BLaER1 (cell line): ENCODE data around the gene ABCC9.
"Not testable (repeated sequence)": the region's sequence is repeated elsewhere in the genome, so short reads cannot be mapped to it uniquely, and the experiment has no call there.

ENCODE experiments used
- H3K27ac ChIP-seq: shearing (Covaris generic); formaldehyde crosslinking; 2 replicates; pipeline ENCODE4 v1.8.1; 2022
- H3K27me3 ChIP-seq: shearing (Covaris generic); formaldehyde crosslinking; 2 replicates; pipeline ENCODE4 v1.8.1; 2022
- H3K36me3 ChIP-seq: shearing (Covaris generic); formaldehyde crosslinking; 2 replicates; pipeline ENCODE4 v1.8.1; 2022
- H3K4me1 ChIP-seq: shearing (Covaris generic); formaldehyde crosslinking; 2 replicates; pipeline ENCODE4 v1.8.1; 2022
- H3K4me2 ChIP-seq: shearing (Covaris generic); formaldehyde crosslinking; 2 replicates; pipeline ENCODE4 v1.8.1; 2022
- H3K4me3 ChIP-seq: shearing (Covaris generic); formaldehyde crosslinking; 2 replicates; pipeline ENCODE4 v1.8.1; 2022
- H3K9ac ChIP-seq: shearing (Covaris generic); formaldehyde crosslinking; 2 replicates; pipeline ENCODE4 v1.8.1; 2022
- H3K9me3 ChIP-seq: shearing (Covaris generic); formaldehyde crosslinking; 2 replicates; pipeline ENCODE4 v1.8.1; 2022
- H4K20me1 ChIP-seq: shearing (Covaris generic); formaldehyde crosslinking; 2 replicates; pipeline ENCODE4 v1.8.1; 2022
- Cebpa-rat ChIP-seq: shearing (Covaris generic); IDR thresholded peaks from 2 replicates; pipeline ENCODE4 v1.8.1; 2022

Gene ABCC9

GRCh38 chr12:21801522-21802288 lies 139.5 kb downstream of the ABCC9 start:
- no peaks in the 10 kb centered on the region for H3K36me3 ChIP-seq
- no peak overlapping the region for H3K4me3 ChIP-seq
- no peak overlapping the region for H3K27ac ChIP-seq
- no peaks in the 10 kb centered on the region for H3K4me1 ChIP-seq
- H3K9ac ChIP-seq: no peak overlapping the region
- no peaks in the 10 kb centered on the region for H4K20me1 ChIP-seq
- H3K9me3 ChIP-seq: no peaks in the 10 kb centered on the region
- H3K4me2 ChIP-seq: no peak overlapping the region
- no peak for TF ChIP-seq Cebpa-rat
- no peaks in the 10 kb centered on the region for H3K27me3 ChIP-seq

GRCh38 chr12:21800011-21800410 lies 141.2 kb downstream of the ABCC9 start:
- H3K4me3 ChIP-seq: no peak overlapping the region
- no peaks in the 10 kb centered on the region for H4K20me1 ChIP-seq
- no peak for TF ChIP-seq Cebpa-rat
- H3K36me3 ChIP-seq: no peaks in the 10 kb centered on the region
- H3K9me3 ChIP-seq: no peaks in the 10 kb centered on the region
- H3K4me2 ChIP-seq: no peak overlapping the region
- H3K9ac ChIP-seq: no peak overlapping the region
- H3K4me1 ChIP-seq: no peaks in the 10 kb centered on the region
- no peaks in the 10 kb centered on the region for H3K27me3 ChIP-seq
- no peak overlapping the region for H3K27ac ChIP-seq

- Histone ChIP-seq H4K20me1 (no peaks in the 10 kb centered on the region), H3K4me3 (no peak overlapping the region)
Measured at GRCh38 chr12:21797539-21797938, 143.7 kb downstream of the ABCC9 start.

DNA sequence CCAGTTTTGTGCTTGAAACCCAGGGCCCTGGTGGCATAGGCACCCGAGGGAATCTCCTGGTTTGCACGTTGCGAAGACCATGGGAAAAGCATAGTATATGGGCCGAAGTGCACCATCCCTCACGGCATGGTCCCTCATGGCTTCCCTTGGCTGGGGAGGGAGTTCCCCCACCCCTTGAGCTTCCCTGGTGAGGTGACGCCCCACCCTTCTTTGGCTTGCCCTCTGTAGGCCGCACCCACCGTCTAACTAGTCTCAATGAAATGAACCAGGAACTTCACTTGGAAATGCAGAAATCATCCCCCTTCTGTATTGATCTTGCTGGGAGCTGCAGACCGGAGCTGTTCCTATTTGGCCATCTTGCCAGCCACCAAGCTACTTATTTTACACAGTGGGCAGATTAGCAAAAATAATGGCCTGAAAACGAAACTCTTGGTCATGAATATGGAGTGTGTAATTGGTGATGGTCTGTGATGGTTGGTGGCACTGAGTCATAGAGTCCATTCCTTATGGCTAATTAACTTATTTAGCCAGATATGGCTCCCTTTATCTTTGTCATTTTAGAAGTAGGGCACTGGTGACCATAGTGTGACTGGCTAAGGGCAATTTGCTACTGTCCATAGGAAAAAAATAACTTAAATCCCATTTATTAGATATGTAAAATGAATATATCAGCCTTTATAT lies 145.4 kb downstream of the ABCC9 start:
- no peaks in the 10 kb centered on the region for H3K36me3 ChIP-seq
- H3K9ac ChIP-seq: no peak overlapping the region
- no peak for TF ChIP-seq Cebpa-rat
- no peak overlapping the region for H3K4me3 ChIP-seq
- H3K9me3 ChIP-seq: no peaks in the 10 kb centered on the region
- no peaks in the 10 kb centered on the region for H3K4me1 ChIP-seq
- no peaks in the 10 kb centered on the region for H4K20me1 ChIP-seq
- H3K27me3 ChIP-seq: no peaks in the 10 kb centered on the region
- H3K4me2 ChIP-seq: no peak overlapping the region
- H3K27ac ChIP-seq: no peak overlapping the region

More at GRCh38 chr12:21797539-21797938, 143.7 kb downstream of the ABCC9 start:
- Histone ChIP-seq H3K27ac (no peak overlapping the region), H3K9me3 (no peaks in the 10 kb centered on the region), H3K27me3 (no peaks in the 10 kb centered on the region), H3K9ac (no peak overlapping the region), H3K4me1 (no peaks in the 10 kb centered on the region), H3K4me2 (no peak overlapping the region), H3K36me3 (no peaks in the 10 kb centered on the region)
- no peak for TF ChIP-seq Cebpa-rat

DNA sequence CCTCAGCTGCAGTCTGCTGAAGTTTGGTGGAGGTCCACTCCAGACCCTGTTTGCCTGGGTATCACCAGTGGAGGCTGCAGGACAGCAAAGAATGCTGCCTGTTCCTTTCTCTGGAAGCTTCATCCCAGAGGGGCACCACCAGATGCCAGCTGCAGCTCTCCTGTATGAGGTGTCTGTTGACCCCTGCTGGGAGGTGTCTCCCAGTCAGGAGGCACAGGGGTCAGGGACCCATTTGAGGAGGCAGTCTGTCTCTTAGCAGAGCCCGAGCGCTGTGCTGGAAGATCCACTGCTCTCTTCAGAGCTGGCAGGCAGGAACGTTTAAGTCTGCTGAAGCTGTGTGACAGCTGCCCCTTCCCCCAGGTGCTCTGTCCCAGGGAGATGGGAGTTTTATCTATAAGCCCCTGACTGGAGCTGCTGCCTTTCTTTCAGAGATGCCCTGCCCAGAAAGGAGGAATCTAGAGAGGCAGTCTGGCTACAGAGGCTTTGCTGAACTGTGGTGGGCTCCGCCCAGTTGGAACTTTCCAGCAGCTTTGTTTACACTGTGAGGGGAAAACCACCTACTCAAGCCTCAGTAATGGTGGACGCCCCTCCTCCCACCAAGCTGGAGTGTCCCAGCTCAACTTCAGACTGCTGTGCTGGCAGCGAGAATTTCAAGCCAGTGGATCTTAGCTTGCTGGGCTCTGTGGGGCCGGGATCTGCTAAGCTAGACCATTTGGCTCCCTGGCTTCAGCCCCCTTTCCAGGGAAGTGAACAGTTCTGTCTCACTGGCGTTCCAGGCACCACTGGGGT lies 146.2 kb downstream of the ABCC9 start:
- H3K9me3 ChIP-seq, H3K4me3 ChIP-seq, H3K27ac ChIP-seq, H3K4me1 ChIP-seq, H3K9ac ChIP-seq, H4K20me1 ChIP-seq, H3K36me3 ChIP-seq, H3K27me3 ChIP-seq, H3K4me2 ChIP-seq: not testable (repeated sequence)

DNA sequence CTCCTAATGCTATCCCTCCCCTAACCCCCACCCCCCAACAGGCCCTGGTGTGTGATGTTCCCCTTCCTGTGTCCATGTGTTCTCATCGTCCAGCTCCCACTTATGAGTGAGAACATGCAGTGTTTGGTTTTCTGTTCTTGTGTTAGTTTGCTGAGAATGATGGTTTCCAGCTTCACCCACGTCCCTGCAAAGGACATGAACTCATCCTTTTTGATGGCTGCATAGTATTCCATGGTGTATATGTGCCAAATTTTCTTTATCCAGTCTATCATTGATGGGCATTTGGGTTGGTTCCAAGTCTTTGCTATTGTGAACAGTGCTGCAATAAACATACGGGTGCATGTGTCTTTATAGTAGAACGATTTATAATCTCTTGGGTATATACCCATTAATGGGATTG lies 151.5 kb downstream of the ABCC9 start:
- not testable (repeated sequence) for H3K9ac ChIP-seq, H3K4me3 ChIP-seq, H3K4me2 ChIP-seq, H3K36me3 ChIP-seq, H3K4me1 ChIP-seq, H4K20me1 ChIP-seq, H3K9me3 ChIP-seq, H3K27ac ChIP-seq, H3K27me3 ChIP-seq

DNA sequence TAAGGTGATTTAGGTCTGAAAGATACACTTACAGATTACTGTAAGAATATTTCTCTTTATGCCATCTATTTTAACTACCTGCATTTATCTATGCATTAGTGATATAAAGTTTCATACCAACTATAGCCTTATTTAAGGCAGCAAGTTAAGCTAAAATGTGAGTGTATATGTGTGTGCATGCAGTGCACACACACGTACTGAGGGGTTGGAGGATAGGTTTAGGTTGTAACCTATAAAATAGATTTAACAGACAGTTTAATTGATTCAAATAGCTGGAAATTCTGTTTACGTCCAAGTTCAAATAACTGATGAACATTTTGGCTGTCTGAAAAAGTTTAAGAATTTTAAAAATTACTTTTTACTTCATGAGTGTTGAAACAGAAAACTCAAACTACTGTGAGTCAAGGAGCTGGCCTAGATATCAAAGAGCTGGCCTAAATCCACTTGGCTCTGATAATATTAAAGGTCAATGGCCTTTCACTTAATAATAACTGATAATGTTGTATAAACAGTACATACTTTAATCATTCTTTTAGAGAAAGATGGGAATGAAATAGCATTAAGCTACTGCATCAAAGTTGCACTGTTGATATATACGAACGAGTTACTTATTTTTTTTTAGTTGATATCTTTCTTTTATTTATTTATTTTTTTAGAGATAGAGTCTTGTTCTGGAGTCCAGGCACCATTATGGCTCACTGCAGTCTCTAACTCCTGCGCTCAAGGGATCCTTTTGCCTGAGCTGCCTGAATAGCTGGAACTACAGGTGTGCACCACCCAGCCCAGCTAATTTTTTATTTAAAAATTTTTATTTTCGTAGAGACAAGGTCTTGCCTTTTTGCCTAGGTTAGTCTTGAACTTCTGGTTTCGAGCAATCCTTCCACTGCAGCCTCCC lies 152.9 kb downstream of the ABCC9 start:
- Histone ChIP-seq H3K9me3 (no peaks in the 10 kb centered on the region; the same call in 1 of the 2 replicates), H3K9ac (no peak overlapping the region), H3K36me3 (no peaks in the 10 kb centered on the region), H3K4me3 (no peak overlapping the region), H3K27me3 (no peaks in the 10 kb centered on the region), H4K20me1 (no peaks in the 10 kb centered on the region), H3K4me1 (no peaks in the 10 kb centered on the region), H3K27ac (no peak overlapping the region), H3K4me2 (no peak overlapping the region)
- no peak for TF ChIP-seq Cebpa-rat

DNA sequence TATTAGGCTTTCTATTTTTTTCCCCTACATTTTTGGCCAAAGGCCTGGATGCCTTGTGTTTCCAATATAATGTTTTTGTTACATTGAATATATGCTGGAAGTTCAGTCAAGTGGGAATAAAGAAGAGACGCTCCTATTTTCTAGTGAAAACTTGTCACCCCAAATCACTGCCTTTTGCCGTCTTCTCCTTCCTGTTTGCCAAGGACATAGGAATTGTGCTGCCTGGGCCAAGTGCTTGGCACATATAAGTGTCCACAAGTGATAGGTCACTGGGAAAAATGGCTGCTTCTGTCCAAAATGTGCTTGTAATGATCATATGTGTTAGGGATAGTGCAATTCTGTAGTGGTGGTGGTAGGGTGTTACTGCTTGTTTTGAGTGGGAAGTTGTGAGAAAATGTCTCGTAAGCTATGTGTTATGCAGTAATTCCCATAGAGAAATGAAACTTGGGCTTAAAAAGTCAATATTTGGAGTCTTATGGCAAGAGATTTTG lies 155.1 kb downstream of the ABCC9 start:
- H3K4me2 ChIP-seq: no peak overlapping the region
- H3K27me3 ChIP-seq: no peaks in the 10 kb centered on the region
- no peak overlapping the region for H3K4me3 ChIP-seq
- TF ChIP-seq Cebpa-rat: no peak
- H3K9me3 ChIP-seq: no peaks in the 10 kb centered on the region; the same call in 1 of the 2 replicates
- no peaks in the 10 kb centered on the region for H3K36me3 ChIP-seq
- no peaks in the 10 kb centered on the region for H4K20me1 ChIP-seq
- no peak overlapping the region for H3K27ac ChIP-seq
- no peaks in the 10 kb centered on the region for H3K4me1 ChIP-seq
- no peak overlapping the region for H3K9ac ChIP-seq

DNA sequence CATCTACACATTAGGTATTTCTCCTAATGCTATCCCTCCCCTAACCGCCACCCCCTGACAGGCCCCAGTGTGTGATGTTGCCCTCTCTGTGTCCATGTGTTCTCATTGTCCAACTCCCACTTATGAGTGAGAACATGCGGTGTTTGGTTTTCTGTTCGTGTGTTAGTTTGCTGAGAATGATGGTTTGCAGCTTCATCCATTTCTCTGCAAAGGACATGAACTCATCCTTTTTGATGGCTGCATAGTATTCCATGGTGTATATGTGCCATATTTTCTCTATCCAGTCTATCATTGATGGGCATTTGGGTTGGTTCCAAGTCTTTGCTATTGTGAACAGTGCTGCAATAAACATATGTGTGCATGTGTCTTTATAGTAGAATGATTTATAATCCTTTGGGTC lies 158.5 kb downstream of the ABCC9 start:
- not testable (repeated sequence) for H3K4me3 ChIP-seq, H3K9me3 ChIP-seq, H3K36me3 ChIP-seq, H3K27me3 ChIP-seq, H3K4me1 ChIP-seq, H3K9ac ChIP-seq, H4K20me1 ChIP-seq, H3K27ac ChIP-seq, H3K4me2 ChIP-seq
